ENCODE results near the gene PHC2.

The PHC2 gene

GRCh38 chr1:33360367-33360766 is 70.5 kb downstream of the PHC2 start:
- H2AFZ ChIP-seq = no peak overlapping the region
- H3K27ac ChIP-seq = no peak overlapping the region
- TF ChIP-seq, protein P1, sequence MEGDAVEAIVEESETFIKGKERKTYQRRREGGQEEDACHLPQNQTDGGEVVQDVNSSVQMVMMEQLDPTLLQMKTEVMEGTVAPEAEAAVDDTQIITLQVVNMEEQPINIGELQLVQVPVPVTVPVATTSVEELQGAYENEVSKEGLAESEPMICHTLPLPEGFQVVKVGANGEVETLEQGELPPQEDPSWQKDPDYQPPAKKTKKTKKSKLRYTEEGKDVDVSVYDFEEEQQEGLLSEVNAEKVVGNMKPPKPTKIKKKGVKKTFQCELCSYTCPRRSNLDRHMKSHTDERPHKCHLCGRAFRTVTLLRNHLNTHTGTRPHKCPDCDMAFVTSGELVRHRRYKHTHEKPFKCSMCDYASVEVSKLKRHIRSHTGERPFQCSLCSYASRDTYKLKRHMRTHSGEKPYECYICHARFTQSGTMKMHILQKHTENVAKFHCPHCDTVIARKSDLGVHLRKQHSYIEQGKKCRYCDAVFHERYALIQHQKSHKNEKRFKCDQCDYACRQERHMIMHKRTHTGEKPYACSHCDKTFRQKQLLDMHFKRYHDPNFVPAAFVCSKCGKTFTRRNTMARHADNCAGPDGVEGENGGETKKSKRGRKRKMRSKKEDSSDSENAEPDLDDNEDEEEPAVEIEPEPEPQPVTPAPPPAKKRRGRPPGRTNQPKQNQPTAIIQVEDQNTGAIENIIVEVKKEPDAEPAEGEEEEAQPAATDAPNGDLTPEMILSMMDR (IDR thresholded peaks at IDR 0.05) = no peak
- H3K4me3 ChIP-seq (ENCODE audit: low read depth, low read length) = no peak overlapping the region
- no peaks in the 10 kb centered on the region for H3K9me3 ChIP-seq (ENCODE audit: control insufficient read depth, low read length)
- peaks cover 17% of the 10 kb centered on the region for H3K4me1 ChIP-seq
- no peaks in the 10 kb centered on the region for H3K36me3 ChIP-seq (ENCODE audit: control insufficient read depth, insufficient read depth, low read length)
- no peaks in the 10 kb centered on the region for H3K27me3 ChIP-seq (ENCODE audit: control insufficient read depth, insufficient read depth, low read length)
- H3K4me2 ChIP-seq (ENCODE audit: low read length) = peak overlapping the region; percentile 22
- H3K79me2 ChIP-seq = no peaks in the 10 kb centered on the region
- H3K9ac ChIP-seq = no peak overlapping the region

- Histone ChIP-seq H2AFZ (no peak overlapping the region), H3K9me3 (ENCODE audit: control insufficient read depth, low read length) (no peaks in the 10 kb centered on the region), H3K4me3 (ENCODE audit: low read depth, low read length) (no peak overlapping the region), H3K27ac (no peak overlapping the region), H3K36me3 (ENCODE audit: control insufficient read depth, insufficient read depth, low read length) (no peaks in the 10 kb centered on the region), H3K4me1 (peaks cover 17% of the 10 kb centered on the region), H3K9ac (no peak overlapping the region), H3K27me3 (ENCODE audit: control insufficient read depth, insufficient read depth, low read length) (no peaks in the 10 kb centered on the region), H3K79me2 (no peaks in the 10 kb centered on the region), H3K4me2 (ENCODE audit: low read length) (peak overlapping the region; percentile 22)
- TF ChIP-seq, protein P1 (IDR thresholded peaks at IDR 0.05) = no peak
Measured at GRCh38 chr1:33359931-33360330, 71.0 kb downstream of the PHC2 start.

DNA sequence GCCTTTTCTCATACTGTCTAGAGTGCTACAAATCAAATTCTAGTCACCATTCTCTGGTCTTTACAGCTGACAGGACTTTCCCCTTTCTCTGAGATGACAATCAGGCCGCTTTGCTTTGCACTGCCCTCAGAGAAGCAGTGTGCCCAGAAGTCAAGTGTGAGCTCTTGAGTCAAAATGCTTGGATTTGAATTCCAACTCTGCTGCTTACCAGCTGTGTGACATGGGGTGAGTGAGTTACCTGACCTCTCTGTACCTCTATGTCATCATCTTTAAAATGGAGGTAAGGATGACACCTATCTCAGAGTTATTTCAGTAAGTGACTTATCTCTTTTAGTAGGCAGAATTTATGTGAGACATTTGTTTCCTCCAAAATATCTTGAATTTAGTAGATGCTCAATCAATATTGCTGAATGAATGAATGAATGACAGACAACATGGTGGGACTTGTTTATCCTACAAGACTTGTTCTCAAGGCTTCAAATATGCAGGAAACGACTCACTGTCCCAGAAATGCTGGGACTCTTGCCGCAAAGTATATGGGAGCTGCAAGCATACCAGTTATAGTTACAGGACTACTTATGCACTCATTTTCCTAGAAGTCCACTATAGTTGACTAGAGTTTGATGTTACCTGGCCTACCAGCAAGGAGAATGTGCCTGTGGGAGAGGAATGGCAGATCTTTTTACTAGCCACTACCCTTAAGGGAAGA is 71.9 kb downstream of the PHC2 start:
- Histone ChIP-seq H3K4me3 (ENCODE audit: low read depth, low read length) (no peak overlapping the region), H3K27me3 (ENCODE audit: control insufficient read depth, insufficient read depth, low read length) (no peaks in the 10 kb centered on the region), H2AFZ (no peak overlapping the region), H3K79me2 (no peaks in the 10 kb centered on the region), H3K36me3 (ENCODE audit: control insufficient read depth, insufficient read depth, low read length) (no peaks in the 10 kb centered on the region), H3K9me3 (ENCODE audit: control insufficient read depth, low read length) (no peaks in the 10 kb centered on the region), H3K27ac (no peak overlapping the region), H3K4me2 (ENCODE audit: low read length) (no peak overlapping the region), H3K4me1 (peaks cover 17% of the 10 kb centered on the region), H3K9ac (no peak overlapping the region)
- TF ChIP-seq, protein P1 (IDR thresholded peaks at IDR 0.05) = no peak

GRCh38 chr1:33358114-33358794 is 72.6 kb downstream of the PHC2 start:
- Histone ChIP-seq H3K4me1 (peaks cover 10% of the 10 kb centered on the region), H3K27me3 (ENCODE audit: control insufficient read depth, insufficient read depth, low read length) (no peaks in the 10 kb centered on the region), H3K9ac (no peak overlapping the region), H3K4me3 (ENCODE audit: low read depth, low read length) (no peak overlapping the region), H2AFZ (no peak overlapping the region), H3K9me3 (ENCODE audit: control insufficient read depth, low read length) (no peaks in the 10 kb centered on the region), H3K36me3 (ENCODE audit: control insufficient read depth, insufficient read depth, low read length) (no peaks in the 10 kb centered on the region), H3K27ac (no peak overlapping the region), H3K79me2 (no peaks in the 10 kb centered on the region), H3K4me2 (ENCODE audit: low read length) (no peak overlapping the region)
- TF ChIP-seq, protein P1 (IDR thresholded peaks at IDR 0.05) = no peak

All from parathyroid adenoma (tissue), 2 donors.